GM12873 (cell line): ENCODE measurements around the gene NDUFB10.

Experiments
- TF ChIP-seq, protein P1 (sequence below): IDR thresholded peaks from 2 replicates; pipeline ENCODE4 v1.5.1; 2012; ENCODE audit warnings: low read depth, mild to moderate bottlenecking, moderate library complexity, low read length, control low read depth; ENCODE audit not compliant: insufficient read depth; ENCODE audit errors: missing control alignments

The NDUFB10 gene

DNA sequence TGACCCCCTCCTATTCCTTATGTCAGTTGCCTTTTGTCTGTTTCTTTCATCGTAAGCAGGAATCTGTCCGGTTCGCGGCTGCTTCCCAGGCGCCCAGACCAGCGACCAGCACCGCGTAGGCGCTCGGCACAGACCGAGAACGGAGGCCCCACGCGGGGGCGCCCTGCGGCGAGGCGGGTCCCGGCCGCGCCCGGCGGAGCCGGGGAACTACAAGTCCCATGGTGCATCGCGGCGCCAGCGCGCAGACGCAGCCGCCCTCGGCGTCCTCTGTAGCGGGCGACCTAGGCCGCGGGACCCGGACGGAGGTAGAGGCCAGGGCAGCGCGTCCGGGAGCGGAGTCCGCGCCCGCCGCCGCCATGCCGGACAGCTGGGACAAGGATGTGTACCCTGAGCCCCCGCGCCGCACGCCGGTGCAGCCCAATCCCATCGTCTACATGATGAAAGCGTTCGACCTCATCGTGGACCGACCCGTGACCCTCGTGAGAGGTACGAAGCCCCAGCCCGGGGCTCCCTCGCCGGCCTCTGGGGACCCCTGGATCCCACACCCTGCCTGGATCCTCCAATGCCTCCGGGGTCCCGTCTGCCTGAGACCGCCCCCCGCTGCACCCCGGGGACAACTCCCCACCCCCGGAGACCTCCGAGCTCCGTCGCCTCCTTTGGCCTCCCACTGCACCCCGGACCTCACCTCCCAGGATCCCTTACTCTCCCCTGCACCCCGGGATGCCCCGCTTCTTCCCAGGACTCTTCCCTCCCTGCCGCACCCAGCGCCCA, at the start of gene NDUFB10:
NDUFB10 (plus strand) TSS at position 270 of the 771 bp plus-strand sequence; CDS start at position 357, 87 bp downstream.
- TF ChIP-seq, protein P1, sequence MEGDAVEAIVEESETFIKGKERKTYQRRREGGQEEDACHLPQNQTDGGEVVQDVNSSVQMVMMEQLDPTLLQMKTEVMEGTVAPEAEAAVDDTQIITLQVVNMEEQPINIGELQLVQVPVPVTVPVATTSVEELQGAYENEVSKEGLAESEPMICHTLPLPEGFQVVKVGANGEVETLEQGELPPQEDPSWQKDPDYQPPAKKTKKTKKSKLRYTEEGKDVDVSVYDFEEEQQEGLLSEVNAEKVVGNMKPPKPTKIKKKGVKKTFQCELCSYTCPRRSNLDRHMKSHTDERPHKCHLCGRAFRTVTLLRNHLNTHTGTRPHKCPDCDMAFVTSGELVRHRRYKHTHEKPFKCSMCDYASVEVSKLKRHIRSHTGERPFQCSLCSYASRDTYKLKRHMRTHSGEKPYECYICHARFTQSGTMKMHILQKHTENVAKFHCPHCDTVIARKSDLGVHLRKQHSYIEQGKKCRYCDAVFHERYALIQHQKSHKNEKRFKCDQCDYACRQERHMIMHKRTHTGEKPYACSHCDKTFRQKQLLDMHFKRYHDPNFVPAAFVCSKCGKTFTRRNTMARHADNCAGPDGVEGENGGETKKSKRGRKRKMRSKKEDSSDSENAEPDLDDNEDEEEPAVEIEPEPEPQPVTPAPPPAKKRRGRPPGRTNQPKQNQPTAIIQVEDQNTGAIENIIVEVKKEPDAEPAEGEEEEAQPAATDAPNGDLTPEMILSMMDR, result peak; percentile 74

DNA sequence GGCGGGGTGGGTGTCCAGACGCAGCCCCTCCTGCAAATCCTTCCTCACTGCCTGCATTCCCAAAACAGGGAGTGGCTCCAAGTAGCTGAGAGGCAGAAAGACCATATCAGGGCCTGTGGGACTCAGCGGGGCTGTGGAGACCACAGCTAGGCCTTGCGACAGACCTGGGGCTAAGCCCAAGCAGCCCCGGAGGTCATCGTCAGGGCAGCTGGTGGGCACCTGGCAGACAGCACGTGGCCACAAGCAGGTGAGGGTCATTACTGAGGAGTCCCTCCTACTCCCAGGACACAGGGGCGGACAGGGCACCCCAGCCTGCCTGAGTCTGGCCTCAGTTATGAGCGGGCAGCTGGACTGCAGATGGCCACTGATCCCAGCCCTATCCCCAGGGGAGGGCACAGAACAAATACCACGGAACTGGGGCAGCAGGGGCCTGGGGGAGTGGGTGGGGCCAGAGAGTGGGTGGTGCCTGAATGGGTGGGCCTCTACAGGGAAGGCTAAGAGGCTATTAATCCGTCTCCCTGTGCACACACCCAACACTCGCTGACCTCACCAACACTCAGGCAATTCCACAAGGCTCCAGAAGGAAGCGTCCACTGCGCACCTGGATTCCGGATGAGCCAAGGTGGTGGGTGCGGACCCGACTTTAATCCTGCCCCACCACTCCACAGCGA, 49.6 kb upstream of the NDUFB10 start:
- TF ChIP-seq, protein P1, result no peak

DNA sequence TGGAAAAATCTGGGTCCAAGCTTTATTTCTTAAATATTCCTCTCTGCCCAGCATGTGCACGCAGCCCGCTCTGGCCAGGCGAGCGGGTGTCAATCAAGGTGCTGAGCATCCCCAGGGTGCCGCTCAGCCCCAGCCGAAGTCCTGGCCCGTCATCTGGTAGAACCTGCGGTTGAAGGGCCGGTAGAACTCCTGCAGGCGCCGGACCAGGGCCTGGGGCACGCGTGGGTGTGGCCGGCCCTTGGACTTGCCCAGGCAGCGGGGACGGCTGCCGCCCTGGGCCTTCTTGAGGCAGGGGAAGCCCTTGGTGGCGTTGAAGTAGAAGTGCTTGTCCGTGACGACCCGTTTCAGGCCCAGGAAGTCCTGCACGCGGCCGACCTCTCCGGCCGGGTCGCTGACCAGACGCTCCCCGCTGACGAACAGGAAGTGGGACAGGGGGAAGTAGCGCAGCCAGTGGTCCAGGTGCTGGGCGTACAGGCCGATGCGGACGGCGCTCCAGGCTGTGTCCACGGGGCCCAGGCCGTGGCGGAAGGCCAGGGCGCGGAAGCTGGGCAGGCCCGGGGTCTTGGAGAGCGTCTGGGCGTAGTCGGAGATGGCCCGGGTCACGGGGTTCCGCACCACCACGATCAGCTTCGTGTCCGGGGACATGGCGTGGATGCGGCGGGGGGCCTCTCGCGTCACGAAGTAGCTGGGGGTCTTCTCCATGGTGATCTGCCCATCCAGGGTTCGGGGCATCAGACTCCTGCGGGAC, 47.7 kb upstream of the NDUFB10 start:
- TF ChIP-seq, protein P1, result no peak

DNA sequence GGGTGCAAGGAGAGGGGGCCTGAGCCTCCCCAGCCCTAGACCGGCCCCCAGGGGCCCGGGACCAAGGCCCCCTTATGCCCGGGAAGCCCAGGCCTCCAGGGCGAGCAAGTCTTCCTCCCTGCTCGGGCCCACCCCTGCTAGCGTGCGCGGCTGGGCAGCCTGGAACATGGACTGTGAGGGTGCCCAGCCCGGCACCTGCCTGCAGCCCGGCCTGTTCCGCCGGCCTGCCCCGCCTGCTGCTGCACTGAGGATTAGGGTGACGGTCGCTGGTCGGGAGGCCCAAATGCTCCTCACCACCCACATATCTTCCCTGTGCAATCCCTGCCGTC, 47.2 kb upstream of the NDUFB10 start:
- TF ChIP-seq, protein P1, result no peak

DNA sequence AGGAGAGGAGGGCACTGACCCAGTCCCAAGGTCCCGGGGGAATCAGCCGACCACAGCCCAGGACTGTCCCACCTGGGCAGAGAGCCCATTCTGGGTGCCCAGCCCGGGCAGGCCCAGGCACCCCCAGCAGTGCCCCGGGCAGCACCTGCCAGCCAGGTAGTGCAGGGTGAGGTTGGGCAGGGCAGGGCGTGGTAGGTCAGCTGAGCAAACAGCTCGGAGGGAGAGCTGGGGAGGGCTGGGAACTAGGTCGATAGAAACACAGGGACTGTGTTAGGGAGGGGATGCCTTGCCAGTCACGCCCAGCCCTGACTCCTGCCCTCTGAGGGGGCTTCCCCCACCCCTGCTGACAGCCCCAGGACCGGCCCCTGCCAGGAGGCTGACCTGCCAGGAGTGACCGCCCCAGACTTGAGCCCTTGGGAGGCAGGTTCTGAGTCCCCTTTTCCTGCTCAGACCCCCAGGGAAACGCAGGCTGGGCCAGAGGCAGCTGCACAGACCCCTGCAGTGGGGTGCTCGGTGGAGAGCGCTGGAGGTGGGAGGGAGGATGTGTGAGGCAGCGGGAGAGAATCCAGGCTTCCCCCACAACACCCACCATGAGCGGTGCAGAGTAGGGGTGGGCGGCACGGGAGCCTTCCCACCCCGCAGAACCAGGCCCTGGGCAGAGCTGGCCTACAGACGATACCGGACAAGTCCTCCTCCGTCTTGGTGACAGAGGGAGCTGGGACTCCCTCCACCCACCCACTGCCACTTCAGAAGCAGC, 45.8 kb upstream of the NDUFB10 start:
- TF ChIP-seq, protein P1, result no peak

DNA sequence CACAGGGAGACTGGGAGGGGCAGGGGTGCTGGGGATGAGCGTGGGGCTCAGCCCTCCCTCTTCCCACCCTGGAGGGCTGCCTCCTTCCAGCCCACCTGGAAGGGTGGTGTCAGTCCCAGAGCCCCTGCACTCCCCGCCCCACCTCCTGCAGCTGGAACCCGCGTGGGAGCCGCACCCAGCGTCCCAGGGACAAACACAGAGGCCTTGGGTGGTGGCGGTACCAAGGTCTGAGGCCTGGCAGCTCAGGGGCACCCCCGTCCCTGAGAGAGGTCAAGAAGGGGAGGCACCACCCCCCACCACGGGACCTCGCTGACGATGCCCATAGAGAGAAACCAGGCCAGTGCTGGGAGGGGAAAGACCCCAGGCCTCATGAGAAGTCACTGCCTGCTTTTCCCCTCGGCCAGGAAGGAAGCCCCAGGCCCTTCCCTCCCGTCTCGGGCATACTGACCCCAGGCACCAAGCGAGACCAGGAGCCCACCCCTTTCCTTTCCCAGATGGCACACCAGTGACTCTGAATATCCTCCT, 45.2 kb upstream of the NDUFB10 start:
- TF ChIP-seq, protein P1, result no peak
